ENCODE data around the gene PREX1.

Gene PREX1

DNA sequence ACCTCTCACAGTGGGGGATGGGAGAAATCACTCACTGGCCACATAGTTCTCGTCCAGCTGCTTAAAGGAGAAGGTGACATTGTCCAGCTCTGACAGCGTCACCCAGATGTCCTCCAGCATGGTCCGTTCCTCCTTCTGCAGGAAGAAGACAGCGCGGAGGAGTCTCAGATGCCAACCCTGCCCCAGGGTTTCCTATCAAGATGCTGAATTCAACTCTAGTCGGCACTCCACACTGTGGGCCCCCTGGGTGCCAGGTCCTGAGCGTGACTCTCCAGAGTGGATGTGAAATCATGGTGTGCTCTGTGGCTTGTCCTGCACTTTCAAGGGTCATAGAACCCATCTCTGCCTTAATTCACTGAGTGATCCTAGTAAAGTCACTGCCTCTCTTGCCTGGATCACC, 193.2 kb downstream of the PREX1 start:
- DNase-seq (ENCODE audit: low spot score) = no peak

DNA sequence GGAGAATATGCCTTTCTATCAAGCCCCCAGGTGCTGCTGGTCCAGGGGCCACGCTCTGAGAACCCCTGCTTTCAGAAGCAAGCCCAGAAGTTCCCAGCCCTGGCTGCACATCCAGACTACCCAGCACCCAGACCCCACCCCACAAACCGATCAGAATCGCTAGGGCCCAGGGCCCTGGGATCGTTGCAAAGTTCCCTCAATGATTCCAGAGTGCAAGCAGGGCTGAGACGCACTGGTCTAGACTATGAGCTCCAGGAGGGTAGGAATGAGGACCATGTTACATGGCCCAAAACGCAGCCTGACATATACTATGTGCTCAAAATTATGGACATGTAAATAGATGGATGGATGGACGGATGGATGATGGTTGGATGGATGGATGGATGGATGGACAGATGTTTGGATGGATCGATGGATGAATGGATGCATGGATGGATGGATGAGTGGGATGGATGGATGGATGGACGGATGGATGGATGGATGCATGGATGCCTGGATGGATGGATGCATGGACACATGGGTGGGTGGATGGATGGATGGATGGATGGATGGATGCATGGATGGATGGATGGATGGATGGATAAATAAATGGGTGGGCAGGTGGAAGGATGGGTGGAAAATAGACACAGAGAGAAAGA, 194.1 kb downstream of the PREX1 start:
- DNase-seq (ENCODE audit: low spot score) = no peak

DNA sequence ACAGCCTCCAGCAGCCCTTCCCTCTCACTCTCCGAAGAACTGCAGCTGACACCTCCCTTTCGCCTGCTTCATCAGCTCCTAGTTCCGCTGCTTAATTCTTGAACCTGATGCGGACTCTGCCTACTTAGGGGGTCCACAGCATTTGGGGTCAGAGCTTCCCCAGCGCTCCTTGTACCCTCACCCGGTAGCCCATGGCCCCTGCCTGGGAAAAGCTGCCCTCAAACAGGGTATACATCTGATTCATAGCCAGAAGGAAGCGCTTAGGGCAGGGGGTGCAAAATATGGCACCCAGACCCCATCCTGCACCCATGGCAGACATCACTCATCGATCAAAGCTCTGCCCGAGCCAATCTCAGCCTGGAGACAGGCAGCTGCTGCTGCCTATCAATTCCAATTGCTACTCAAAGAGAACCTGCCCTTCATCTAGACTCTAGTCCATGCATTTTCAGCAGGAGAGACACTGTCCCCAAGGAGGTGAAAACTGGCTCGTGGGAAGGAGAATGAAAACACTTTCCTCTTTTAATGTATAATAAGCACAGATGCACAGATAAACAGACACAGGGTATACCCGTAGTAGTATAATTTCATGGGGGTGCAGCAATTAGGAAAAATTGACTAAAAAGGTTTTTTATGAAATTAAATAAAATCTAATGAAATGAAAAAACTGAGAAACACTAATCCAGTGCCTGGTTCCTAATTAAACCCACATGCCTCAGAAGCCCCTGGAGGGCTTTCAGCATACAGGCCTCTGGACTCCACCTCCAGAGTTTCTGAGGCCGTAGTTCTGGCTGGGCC, 194.8 kb downstream of the PREX1 start:
- no peak for DNase-seq (ENCODE audit: low spot score)

DNA sequence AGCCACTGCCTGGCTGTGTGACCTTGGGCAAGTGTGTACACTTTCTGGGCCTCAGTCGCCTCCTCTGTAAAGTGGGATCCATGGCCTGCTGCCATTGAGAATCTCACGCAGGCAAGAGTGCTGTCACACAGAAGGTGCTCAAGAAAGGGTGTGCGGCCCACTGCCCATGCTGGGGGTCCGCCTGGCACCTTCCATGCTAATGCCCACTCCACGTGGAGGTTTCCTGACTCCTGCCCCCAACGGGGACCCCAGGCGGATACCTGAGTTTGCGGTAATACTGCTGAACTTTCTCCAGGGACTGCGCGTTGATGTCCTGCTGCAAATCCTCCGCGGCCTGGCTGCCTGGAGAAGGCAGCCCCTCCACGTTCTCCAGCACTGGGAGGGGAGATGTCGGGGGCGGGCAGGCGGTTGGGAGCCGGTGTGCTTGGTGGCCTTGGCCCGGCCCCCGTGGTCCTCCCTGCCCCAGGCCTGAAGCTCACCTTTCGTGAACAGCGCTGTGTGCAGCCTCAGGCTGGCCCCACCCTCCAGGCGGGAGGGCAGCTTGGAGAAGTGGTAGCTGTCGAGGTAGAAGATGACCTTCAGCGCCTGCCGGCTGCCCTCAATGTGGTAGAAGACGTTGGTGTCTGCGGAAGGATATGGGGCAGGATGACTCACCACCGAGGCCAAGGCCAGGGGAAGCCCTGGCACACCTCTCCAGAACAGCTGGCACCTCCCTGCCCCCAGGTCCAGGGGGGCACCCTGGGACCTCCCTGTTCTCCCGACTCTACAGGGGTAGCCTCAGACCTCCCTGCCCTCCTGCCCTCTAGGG, 195.6 kb downstream of the PREX1 start:
- DNase-seq (ENCODE audit: low spot score) = no peak

DNA sequence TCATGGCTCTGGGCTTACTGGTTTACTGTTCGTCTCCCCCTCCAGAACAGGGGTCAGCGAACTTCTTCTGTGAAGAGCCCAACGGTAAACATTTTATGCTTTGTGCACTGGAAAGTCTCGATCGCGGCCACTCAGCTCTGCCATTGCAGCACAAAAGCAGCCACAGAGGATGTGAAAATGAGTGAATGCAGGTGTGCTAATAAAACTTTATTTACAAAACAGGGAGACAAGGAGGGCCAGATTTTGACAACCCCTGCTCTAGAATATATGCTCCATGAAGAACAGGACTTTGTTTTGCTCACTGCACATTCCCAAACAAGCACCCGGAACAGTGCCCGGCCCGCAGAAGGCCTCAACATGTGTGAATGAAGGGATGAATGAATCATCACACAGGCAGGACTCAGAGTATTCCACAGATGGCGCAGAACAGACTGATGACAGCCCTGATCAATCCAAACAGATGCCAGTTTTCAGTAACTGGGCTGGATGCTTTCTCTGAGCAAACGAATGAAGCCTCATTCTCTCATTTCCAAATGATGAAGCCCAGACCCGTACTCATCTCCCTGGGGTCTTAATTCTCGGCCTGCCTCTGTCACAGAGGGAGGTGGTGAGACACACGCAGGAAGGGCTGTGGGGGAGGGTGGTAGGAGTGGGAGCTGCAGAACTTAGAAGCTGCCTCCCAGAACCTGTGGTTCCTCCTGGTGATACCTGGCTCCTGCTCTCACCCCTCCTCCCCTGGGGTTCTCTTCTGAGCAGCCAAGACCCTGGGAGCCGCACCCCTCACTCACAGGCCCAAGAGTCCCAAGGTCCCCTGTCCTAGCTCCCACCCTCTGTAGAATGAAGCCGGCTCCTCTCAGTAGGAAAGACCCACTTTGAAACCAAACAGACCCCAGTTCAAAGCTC, 196.4 kb downstream of the PREX1 start:
- no peak for DNase-seq (ENCODE audit: low spot score)

DNA sequence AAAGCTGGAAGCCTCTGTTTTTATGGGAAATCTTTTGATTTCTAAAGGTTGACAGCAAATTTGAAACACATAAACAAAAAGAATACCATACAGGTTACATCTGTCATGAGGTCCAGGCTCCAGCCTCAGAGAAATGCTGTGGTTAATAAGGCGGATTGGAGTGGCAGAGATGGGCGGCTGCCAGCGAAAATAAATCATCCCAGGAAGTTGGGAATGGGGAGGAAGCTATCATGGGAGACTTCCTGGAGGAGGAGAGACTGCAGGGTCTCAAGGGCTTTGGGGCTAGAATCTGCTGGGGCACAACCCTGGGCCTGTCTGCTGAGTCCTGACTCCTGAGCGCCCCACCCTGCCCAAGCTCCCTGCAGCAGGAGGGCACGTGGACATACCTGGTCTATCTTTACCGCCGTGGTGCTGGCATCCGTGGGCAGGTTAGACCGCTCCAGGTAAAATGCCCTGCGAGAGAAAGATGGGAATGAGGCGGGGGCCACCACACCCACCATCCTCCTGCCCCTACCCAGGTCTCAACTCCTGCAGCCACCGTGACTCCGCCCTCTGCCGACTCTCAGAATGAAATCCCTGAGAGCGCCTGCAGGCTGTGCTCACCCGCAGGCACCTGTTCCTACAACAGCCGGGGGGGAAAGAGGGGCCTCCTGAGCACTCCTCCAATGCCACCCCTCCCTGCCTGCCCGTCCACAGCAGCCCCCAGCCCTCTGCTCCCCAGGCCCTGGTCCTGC, 197.3 kb downstream of the PREX1 start:
- no peak for DNase-seq (ENCODE audit: low spot score)

DNA sequence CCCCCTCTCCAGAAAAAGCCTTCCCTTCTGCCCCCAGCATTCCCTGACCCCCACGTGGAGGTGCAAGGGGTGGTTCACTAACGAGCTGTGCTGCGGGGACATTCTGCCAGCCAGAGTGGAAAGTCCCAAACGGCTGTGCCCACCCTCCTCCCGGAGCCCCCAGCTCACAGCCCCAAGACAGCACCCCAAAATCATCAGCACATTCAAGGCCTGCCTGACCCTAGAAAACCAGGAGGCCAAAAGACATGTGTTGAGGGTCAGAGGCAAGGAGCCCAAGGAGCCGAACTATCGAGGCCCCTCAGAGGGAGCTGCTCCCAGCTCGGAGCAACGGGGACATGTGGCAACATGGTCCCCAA, 197.9 kb downstream of the PREX1 start:
- no peak for DNase-seq (ENCODE audit: low spot score)

DNA sequence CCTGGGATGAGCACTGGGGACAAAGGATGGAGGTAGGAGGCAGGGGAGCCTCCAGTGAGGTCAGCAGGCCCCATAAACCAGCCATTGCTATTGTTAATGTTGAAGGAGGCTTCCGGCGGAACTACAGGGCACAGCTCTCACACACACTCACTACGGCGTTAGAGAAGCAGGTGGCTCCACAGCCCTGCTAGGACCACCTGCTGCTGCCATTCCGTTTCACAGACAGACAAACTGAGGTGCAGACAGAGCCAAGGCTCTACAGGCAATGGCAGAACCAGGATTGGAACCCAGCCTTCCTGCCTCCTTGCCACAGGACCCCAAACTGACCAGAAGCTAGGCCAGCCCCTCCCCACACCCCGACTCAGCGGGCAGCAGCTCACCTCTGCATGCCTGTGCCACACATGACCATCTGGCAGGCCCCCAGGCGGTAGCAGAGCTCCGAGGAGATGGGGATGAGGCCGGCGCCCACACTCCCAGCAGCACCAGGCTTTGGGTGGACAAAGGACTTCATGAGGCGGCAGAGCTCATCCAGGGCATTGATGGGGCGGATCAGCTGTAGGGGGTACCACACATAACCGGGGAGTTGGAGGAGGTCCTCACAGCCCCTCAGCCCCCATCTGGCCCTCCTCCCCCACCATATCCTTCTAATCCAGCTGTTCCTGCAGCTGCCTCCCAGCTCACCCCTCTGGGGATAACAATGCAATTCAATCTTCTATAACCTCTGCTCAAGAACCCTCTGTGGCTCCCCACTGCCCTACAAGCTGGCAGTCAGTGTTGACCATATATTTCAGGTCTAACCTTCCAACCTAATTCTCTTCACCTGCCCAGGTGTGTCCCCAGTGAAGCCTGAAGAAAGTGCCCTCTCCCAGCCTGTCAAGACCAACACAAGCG, 198.5 kb downstream of the PREX1 start:
- DNase-seq (ENCODE audit: low spot score) = no peak

DNA sequence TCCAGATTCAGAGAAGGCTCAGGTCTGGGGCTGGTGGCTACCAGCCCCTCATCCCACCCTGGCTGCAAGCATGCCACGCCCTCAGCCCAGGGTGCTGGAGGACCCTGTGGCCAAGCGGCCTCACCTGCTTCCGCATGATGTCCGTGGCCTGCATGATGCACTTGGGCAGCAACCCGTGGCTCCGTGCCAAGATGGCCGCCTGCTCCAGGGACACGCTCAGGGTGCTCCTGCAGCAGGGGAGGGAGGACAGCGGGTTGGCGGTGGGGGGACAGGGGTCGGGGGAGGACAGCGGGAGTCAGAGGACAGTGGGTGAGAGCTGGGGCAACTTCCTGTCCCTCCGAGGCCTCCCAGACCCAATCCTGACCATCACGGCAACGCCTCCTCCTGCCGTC, 200.1 kb downstream of the PREX1 start:
- no peak for DNase-seq (ENCODE audit: low spot score)

DNA sequence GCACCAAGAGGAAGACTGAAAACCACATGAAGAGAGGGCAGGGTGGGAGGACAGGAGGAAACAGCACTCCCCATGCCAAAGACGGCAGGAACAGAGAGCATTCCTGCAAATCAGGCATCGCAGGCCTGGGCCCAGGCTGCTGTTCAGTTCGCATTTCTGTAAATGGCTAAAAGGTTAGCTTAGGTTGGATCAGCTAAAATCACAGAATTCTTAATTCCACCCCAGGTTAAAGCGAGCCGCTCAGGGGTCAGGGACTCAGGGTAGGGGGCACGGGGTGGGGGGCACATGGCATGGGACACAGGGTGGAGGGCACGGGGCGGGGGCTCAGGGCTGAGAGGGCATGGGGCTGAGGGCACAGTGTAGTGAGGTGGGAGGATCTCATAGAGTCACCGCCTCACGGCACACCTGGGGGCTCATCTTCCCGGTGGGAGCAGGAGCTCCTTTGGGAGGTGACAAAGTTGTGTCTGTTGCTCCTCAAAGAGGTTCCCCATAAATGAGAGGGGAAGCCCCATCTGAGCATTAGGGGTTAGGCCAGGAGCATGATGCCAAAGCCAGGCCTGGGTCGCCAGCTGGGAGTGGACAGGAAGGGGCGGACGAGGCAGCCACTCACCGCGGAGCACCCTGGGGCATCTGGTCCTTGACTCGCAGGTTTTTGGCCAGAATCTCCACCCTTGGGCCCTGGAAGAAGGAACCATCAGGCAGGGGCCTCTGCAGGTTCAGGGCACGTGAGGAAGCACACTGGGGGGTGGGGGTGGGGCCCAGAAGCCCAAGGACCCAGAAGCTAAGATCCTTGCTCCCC, 200.7 kb downstream of the PREX1 start:
- DNase-seq (ENCODE audit: low spot score) = no peak

DNA sequence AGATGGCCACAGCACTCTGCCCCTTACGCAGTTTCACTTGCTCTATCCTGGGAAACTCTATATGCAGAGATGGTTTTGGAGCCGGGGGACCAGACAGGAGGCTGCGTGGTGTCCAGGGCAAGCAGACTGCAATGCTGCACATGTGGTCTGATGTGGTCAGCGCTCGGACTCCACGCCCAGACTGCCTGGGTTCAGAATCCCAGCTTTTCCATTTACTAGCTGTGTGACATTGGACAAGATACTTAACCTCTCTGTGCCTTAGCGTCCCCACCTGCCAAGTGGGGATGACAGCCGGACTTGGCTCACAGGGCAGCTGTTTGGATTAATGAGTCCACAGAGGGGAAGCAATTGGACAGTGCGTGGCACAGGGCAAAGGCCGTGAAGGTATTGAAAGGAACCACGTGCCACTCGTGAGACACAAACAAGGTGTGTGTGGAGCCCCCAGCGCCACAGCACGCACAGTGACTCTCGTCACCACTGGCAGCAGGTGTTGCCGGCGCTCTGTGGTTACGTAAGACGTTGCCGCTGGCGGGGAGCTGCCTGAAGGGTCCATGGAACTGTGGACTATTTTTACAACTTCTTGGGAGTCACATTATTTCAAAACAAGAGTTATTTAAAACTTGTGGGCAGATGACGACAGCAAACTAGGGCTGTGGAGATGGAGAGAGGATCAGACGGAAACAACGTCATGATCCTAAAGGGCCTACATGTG, 201.4 kb downstream of the PREX1 start:
- DNase-seq (ENCODE audit: low spot score) = no peak

DNA sequence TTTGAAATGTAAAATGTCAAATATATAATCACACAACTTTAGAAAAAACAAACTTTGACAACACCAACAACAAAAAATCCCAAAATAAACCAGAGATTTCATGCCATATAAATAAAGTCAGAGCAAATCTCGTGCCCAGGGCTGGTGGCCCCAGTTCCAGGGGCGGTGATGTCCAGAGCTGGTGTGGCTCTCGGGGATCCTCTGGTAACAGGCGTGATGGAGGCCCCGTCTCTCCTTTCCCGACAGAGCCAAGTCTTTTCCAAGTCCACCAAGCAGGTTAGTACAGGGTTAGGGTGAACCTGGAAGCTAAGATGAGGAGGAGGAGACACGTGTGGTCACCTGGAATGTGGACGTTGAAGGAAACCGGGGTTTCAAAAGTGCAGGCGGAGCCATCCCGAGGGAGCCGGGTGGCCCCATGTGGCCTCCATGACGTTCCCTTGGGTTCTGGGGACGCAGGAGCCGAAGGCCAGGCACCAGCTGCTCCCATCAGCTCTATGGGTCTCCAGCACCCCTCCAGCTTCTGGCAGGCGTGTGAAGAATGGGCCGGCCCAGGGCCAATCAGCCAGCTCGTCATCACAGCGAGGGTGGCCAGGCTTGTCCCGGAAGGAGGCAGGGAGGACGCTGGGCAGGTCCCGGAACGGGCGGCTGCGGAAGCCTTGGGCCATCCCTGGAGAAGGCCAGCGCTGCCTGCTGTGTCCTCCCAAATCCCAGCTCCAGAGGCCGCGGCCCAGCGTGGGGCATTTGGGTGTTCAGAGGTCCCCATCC, 202.5 kb downstream of the PREX1 start:
- no peak for DNase-seq (ENCODE audit: low spot score)

DNA sequence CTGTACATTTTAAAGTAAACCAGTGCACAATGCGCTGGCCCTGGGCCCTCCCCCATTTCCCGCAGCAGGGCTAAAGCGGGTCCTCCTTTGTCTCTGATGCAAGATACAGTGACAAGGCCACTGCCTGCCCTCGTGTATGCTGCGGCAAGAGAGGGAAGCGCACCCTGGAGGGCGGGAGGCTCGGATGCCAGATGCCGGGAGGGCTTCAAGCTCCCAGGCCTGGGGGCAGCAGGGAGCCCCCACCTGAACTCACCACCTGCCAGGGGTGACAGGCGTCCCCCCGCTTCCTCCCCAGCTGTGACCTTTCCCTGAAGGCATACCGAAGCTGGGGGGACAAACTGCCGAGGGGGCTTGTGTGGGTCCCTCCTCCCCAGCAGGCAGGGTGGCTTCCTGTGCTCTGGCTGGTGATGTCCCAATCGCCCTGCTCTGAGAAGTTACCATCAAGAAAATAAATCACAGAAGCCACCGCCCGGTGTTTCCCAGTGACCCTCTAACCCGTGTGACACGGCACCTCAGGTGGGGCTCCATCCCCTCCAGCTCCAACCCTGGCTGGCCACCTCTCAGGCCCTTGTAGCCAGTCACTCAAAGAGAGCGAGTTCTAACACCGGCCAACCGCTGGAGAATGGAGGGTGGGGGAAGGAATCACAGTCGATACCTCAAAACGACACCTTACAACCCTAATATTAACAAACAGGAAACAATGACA, 203.3 kb downstream of the PREX1 start:
- no peak for DNase-seq (ENCODE audit: low spot score)

DNA sequence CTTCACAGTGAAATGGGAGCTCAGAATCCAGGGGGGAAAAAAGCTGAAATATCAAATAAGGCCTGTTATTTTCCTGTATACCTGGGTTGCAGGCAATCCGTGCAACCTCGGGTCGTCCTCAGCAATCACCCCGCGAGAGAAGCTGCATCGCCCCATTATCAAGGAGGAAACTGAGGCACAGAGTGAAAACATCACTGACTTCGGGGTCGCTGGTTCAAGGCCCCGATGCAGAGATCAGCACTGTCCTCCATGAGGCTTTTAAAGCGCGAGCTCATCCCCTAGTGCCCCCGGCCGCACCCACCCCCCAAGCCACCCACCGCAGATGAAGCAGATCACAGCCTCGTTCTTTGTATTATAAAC, 203.9 kb downstream of the PREX1 start:
- DNase-seq (ENCODE audit: low spot score) = no peak

DNA sequence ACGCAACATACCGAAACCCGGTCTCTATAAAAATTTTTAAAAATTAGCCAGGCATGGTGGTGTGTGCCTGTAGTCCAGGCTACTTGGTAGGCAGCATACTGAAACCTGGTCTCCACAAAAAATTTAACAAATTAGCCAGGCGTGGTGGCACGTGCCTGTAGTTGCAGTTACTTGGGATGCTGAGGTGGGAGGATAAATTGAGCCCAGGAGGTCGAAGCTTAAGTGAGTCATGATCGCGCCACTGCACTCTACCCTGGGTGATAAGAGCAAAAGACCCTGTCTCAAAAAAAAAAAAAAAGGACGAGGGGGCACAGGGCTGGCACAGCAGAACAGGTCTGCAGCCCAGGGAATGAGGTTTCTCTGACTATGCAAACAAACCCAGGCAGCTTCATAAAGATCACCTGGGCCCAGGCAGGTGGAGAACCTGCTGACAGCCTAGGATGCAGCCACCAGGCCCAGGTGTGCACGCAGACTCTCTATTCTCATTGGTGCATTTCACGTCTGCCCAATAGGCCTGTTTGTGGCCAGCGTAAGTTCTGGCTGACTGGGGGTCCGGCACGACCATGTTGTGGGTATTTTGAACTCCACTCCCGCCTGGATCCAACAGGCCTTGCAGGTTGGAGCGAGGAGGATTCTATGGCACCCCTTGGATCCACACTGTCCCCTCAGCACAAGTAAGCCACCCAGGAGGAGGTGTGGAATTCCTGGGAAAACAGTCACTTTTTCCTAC, 204.5 kb downstream of the PREX1 start:
- DNase-seq (ENCODE audit: low spot score) = no peak

DNA sequence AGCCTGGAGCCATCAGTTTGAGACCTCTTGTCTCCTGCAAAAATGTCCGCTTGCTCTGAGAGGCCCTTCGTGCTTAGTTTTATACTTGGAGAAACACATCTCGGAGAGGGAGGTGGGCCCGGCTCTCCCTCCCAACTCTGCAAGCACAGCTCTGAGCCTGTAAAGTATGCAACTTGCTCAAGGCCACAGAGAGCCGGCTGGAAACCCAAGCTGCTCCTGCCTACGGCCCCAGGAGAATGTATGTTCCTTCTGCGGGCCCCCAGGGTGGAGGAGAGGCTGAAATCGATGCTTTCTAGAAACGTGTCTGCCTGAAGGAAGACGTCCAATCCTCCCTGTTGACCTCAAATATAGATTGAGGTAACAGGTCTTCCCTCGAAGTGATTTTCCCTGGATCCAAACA, 205.4 kb downstream of the PREX1 start:
- no peak for DNase-seq (ENCODE audit: low spot score)
